AG09319 (cell line): ENCODE measurements around the gene MDGA2.

Source experiments
- DNase-seq: peaks from one replicate; pipeline ENCODE4 v3.0.0-alpha.2; 2010; ENCODE audit warnings: low read depth; ENCODE audit errors: extremely low read depth
- TF ChIP-seq, protein P1 (sequence below): IDR thresholded peaks from 2 replicates; pipeline ENCODE4 v1.5.1; 2011; ENCODE audit warnings: low read depth, mild to moderate bottlenecking, inconsistent platforms, low read length, moderate library complexity

Gene MDGA2

GRCh38 chr14:46840944-46841720 is 834.3 kb downstream of the MDGA2 start:
- DNase-seq: no peak
- TF ChIP-seq, protein P1, sequence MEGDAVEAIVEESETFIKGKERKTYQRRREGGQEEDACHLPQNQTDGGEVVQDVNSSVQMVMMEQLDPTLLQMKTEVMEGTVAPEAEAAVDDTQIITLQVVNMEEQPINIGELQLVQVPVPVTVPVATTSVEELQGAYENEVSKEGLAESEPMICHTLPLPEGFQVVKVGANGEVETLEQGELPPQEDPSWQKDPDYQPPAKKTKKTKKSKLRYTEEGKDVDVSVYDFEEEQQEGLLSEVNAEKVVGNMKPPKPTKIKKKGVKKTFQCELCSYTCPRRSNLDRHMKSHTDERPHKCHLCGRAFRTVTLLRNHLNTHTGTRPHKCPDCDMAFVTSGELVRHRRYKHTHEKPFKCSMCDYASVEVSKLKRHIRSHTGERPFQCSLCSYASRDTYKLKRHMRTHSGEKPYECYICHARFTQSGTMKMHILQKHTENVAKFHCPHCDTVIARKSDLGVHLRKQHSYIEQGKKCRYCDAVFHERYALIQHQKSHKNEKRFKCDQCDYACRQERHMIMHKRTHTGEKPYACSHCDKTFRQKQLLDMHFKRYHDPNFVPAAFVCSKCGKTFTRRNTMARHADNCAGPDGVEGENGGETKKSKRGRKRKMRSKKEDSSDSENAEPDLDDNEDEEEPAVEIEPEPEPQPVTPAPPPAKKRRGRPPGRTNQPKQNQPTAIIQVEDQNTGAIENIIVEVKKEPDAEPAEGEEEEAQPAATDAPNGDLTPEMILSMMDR: no peak

- TF ChIP-seq, protein P1: no peak
- DNase-seq: no peak
Measured at GRCh38 chr14:46820291-46820690, 855.1 kb downstream of the MDGA2 start.

DNA sequence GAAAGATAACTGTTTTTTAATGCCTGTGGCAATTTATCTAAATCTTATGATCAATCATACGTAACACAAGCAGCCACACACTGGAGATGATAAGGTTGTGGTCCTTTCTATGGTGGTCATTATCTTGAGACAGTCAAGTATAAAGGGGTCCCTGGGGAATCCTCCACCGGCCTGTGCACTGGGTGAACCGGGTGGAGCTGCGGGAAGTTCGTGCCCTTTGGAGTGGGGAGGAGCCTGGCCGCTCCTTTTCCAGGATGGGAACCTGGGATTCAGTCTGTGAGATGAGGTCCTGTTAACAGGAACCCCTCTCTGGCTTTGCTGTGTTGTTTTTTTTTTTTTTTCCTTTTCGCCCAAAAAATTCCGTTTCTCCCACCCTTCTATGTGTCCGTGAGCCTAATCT is 856.3 kb downstream of the MDGA2 start:
- TF ChIP-seq, protein P1: no peak
- no peak for DNase-seq

- no peak for DNase-seq
- TF ChIP-seq, protein P1: no peak
Measured at GRCh38 chr14:46818147-46818546, 857.3 kb downstream of the MDGA2 start.

GRCh38 chr14:46793144-46793543 is 882.3 kb downstream of the MDGA2 start:
- TF ChIP-seq, protein P1: no peak
- no peak for DNase-seq
